Fibroblast of mammary gland (primary cell): ENCODE results near the gene MEDAG.
A peak's percentile ranks its signal among the peaks of the same experiment; 100 is the strongest.

Experiments
- DNase-seq: peaks from one replicate; pipeline ENCODE4 v3.0.0-alpha.2; 2010; ENCODE audit warnings: low read depth
- H3K4me3 ChIP-seq: 2 replicates; pipeline ENCODE4 v1.5.1; 2011; ENCODE audit warnings: low read depth, mild to moderate bottlenecking, low read length, moderate library complexity; ENCODE audit not compliant: control insufficient read depth
- TF ChIP-seq, protein P1 (sequence below): conservative IDR thresholded peaks from 2 replicates; pipeline ENCODE4 v1.5.1; 2011; ENCODE audit warnings: low read depth, low read length, inconsistent platforms; ENCODE audit not compliant: control insufficient read depth, insufficient read depth

The MEDAG gene

DNA sequence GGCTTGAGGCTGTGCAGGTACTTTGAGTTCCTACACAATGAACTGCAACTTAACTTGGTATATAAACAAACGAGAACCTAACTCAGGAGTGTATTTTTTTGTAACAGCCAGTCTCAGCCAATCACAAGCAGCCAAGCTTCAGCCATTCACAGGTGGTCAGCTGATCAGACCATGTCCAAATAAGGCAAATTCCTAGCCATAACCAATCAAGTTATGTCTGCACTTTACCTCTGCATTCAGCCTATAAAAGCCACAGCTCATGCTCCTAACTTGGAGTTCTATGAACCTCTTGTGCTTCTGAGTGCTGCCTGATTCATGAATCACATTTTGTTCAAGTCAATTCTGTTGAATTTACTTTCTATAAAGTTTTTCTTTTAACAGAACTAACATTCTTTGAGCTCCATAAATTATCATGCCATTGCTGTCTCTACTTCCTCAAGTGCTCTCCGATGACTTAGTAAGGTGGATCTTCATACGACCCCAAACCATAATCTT is 16.8 kb upstream of the MEDAG start:
- TF ChIP-seq, protein P1, sequence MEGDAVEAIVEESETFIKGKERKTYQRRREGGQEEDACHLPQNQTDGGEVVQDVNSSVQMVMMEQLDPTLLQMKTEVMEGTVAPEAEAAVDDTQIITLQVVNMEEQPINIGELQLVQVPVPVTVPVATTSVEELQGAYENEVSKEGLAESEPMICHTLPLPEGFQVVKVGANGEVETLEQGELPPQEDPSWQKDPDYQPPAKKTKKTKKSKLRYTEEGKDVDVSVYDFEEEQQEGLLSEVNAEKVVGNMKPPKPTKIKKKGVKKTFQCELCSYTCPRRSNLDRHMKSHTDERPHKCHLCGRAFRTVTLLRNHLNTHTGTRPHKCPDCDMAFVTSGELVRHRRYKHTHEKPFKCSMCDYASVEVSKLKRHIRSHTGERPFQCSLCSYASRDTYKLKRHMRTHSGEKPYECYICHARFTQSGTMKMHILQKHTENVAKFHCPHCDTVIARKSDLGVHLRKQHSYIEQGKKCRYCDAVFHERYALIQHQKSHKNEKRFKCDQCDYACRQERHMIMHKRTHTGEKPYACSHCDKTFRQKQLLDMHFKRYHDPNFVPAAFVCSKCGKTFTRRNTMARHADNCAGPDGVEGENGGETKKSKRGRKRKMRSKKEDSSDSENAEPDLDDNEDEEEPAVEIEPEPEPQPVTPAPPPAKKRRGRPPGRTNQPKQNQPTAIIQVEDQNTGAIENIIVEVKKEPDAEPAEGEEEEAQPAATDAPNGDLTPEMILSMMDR = no peak
- no peak overlapping the region for H3K4me3 ChIP-seq
- DNase-seq = no peak

DNA sequence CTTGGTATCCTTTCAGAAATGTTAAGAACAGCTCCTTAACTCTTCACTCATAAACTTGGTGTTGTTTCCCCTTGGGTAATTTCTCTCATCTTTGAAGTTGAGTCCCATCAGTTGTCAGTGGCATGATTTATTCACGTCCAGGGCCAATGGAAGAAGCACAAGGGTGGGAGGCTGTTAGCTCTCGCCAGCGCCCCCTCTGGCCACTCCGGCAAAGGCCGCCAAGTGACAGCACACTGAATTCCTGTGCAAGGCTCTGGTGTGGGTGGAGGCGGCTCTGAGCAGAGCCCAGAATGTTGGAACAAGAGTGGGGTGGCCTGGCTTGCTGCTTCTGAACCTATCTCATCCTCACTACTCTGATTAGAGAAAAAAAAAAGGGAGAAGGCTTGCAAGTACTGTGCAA is 13.1 kb upstream of the MEDAG start:
- TF ChIP-seq, protein P1 = peak; percentile 72
- DNase-seq = peak; percentile 72
- H3K4me3 ChIP-seq = no peak overlapping the region

DNA sequence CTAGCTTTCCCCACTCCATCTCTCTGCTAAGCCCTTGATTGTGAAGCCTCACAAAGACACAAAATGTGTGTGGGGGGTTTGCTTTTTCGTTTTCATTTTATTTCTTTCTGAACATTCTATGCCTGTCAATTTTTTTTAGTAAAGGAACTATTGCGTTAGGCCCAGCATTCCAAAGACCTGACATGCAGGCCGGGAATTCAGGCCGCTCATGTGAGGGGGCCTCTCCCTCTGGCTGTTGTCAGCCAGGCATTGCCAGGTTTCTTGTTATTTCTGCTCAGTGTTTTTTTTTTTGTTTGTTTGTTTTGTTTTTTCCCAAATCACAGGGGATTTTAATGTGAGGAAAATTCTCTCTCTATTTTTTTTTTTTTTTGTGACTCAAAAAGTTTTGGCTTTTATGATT is 10.3 kb upstream of the MEDAG start:
- TF ChIP-seq, protein P1 = no peak
- H3K4me3 ChIP-seq = no peak overlapping the region
- peak; percentile 86 for DNase-seq

DNA sequence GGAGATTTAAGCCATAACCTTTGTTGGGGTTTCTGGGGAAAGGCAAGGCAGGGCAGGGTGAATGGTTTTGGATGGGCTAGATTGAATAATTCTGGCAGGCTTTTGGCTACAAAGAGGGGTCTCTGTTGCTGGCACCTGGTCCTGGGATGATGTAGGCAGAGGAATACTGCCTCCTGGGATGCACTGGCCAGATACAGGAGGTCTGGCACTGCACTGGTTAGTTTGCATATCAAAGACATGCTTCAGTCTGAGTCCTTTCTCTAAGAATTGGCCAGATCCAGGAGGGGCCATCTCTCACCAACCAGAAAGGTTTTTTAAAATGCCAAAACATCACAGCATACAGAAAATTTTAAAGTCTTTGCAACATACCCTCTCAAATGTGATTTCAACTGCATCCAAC is 8.0 kb upstream of the MEDAG start:
- DNase-seq = no peak
- no peak overlapping the region for H3K4me3 ChIP-seq
- TF ChIP-seq, protein P1 = no peak

DNA sequence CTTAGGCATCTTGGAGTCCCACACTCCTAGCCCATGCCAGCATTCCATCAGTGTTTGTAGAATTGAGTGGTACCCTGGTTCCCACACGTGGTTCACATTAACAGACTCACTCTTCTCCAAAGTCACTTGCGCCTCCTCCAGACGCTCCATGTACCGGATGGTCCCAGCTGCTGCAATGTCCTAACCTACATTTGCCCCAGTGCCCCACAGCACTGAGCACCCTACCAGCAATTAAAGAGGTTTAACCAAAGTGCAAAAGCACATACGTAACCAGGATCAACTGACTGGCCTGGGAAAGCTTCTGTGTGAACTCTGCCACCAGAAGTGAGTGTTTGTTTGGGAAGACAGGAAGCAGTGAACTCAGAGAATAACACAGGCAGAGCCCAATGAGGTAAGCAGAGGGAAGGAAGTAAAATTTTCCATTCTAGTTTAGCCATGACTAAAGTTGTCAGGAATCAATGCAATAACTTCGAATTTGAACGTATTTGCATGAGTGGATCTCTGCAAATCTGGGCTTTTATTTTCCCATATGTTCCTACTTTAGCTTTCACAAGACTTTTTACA is 7.3 kb upstream of the MEDAG start:
- TF ChIP-seq, protein P1 = no peak
- peak; percentile 99 for DNase-seq
- H3K4me3 ChIP-seq = no peak overlapping the region

DNA sequence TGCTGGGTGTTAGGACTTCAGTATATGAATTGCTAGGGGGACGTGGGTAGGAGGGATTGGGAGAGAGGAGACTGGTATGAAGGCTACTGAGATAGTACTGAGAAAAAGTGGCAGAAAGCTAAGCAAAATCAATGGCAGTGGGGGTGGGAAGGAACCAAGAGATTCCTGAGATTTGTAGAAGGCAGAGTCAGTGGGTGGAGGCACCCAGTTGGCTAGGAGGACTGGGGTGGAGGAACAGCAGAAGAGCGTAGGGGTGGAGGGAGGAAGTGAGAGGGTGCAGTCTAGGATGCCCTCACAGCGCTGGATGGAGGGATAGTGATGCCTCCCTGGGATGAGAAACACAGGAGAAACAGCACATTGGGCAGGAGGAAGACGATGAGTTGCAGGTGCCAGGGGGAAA is 5.6 kb upstream of the MEDAG start:
- DNase-seq = no peak
- TF ChIP-seq, protein P1 = no peak
- H3K4me3 ChIP-seq = no peak overlapping the region
